Spleen (tissue), 7 donors: ENCODE measurements around the gene FFAR4.

Experiments
- POLR2A ChIP-seq, 3 donors: fragments of 450-650 bp; IDR thresholded peaks; one replicate each; pipeline ENCODE4 v1.5.1; 2017; ENCODE audit warnings: antibody characterized with exemption in 3 of 3, mild to moderate bottlenecking in 1 of 3
- POLR2AphosphoS5 ChIP-seq, 3 donors: sonication (generic); formaldehyde crosslinking; IDR thresholded peaks; one replicate each; pipeline ENCODE4 v1.5.1; 2017; ENCODE audit warnings: antibody characterized with exemption in 3 of 3
- TF ChIP-seq, protein P1 (sequence below), 11 experiments: fragments of 200-600 bp in 7 of 11; fragments of 450-650 bp in 4 of 11; sonication (generic) in 4 of 11; IDR thresholded peaks in 8 of 11; conservative IDR thresholded peaks in 3 of 11; 1 replicate in 7 of 11; 2 replicates in 4 of 11; pipeline versions ENCODE4 v1.4.0 to v1.8.0; 2016 to 2021; ENCODE audit warnings: antibody characterized with exemption in 11 of 11, inconsistent platforms in 4 of 11, mild to moderate bottlenecking in 1 of 11
- donor health status: DM: no; HTN: no; CAD: no; lungs with moderate emphysema.
- donor health status: DM: no; HTN: no; CAD: no.
- donor health status: DM: no; HTN: no; CAD: no.

DNA sequence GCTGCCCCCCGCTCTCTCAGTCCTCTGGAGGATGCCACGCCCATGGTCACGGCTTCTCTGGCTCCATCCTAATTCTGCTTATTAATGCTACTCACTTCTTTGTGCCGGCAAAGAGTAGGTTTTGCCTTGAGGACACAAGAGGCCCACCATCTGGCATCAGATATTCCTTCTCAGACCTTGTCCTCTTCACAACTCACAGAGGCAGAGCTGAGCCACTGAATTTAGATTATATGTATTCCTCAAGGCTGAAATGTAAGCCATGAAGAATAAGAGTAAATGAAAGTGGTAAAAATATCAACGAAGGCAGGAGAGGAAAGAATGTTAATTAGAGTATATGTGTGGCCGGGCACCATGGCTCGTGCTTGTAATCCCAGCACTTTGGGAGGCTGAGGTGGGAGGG lies 28.1 kb downstream of the FFAR4 start:
- TF ChIP-seq, protein P1, sequence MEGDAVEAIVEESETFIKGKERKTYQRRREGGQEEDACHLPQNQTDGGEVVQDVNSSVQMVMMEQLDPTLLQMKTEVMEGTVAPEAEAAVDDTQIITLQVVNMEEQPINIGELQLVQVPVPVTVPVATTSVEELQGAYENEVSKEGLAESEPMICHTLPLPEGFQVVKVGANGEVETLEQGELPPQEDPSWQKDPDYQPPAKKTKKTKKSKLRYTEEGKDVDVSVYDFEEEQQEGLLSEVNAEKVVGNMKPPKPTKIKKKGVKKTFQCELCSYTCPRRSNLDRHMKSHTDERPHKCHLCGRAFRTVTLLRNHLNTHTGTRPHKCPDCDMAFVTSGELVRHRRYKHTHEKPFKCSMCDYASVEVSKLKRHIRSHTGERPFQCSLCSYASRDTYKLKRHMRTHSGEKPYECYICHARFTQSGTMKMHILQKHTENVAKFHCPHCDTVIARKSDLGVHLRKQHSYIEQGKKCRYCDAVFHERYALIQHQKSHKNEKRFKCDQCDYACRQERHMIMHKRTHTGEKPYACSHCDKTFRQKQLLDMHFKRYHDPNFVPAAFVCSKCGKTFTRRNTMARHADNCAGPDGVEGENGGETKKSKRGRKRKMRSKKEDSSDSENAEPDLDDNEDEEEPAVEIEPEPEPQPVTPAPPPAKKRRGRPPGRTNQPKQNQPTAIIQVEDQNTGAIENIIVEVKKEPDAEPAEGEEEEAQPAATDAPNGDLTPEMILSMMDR (IDR thresholded peaks at IDR 0.05 in 8 of 11, conservative IDR thresholded peaks at IDR 0.05 in 3 of 11) = no peak
- TF ChIP-seq POLR2AphosphoS5 (IDR thresholded peaks at IDR 0.05) (no peak), POLR2A (IDR thresholded peaks at IDR 0.05) (no peak)
